Panc1 (cell line): ENCODE results near the gene SERINC3.

Experiments used
- POLR2AphosphoS5 ChIP-seq: IDR thresholded peaks from 2 replicates; pipeline ENCODE4 v1.6.1; 2012; ENCODE audit warnings: mild to moderate bottlenecking, low read depth, low read length, moderate library complexity
- SIN3A ChIP-seq: IDR thresholded peaks from 2 replicates; pipeline ENCODE4 v1.6.1; 2012; ENCODE audit warnings: low read depth, mild to moderate bottlenecking, low read length, moderate library complexity, borderline replicate concordance; ENCODE audit not compliant: insufficient read depth
- TCF7L2 ChIP-seq: IDR thresholded peaks from 2 replicates; pipeline ENCODE4 v1.6.1; 2011; ENCODE audit warnings: mild to moderate bottlenecking, low read depth, low read length, inconsistent platforms
- TF ChIP-seq, protein P1 (sequence below): fragments of 450-650 bp; IDR thresholded peaks from 2 replicates; pipeline ENCODE4 v1.5.1; 2017; ENCODE audit warnings: mild to moderate bottlenecking
- TF ChIP-seq, protein P2 (sequence below), 2 experiments: IDR thresholded peaks; 2 replicates each; pipeline ENCODE4 v1.6.1; 2011 to 2012; ENCODE audit warnings: low read depth in 2 of 2, control low read depth in 1 of 2, low read length in 1 of 2, mild to moderate bottlenecking in 1 of 2, moderate library complexity in 1 of 2; ENCODE audit not compliant: insufficient read depth in 1 of 2

DNA sequence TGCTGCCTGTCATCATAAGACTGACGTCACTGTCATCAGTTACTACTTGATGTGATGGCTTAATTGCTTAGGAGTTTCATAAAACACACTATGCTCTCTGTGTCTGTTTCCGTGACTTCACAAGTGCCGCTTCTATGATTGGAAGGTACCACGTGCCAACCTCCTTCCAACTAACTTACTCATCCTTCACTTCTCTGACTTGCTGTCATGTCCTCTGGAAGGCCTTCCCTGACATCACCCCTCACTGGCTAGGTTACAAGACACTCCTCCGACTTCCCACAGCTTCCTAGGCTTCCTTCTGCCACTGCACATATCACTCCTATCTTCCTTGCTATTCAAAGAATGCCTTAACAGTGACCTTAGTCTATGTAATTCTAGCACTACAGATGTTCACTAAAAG is 20.4 kb downstream of the SERINC3 start:
- TF ChIP-seq, protein P1, sequence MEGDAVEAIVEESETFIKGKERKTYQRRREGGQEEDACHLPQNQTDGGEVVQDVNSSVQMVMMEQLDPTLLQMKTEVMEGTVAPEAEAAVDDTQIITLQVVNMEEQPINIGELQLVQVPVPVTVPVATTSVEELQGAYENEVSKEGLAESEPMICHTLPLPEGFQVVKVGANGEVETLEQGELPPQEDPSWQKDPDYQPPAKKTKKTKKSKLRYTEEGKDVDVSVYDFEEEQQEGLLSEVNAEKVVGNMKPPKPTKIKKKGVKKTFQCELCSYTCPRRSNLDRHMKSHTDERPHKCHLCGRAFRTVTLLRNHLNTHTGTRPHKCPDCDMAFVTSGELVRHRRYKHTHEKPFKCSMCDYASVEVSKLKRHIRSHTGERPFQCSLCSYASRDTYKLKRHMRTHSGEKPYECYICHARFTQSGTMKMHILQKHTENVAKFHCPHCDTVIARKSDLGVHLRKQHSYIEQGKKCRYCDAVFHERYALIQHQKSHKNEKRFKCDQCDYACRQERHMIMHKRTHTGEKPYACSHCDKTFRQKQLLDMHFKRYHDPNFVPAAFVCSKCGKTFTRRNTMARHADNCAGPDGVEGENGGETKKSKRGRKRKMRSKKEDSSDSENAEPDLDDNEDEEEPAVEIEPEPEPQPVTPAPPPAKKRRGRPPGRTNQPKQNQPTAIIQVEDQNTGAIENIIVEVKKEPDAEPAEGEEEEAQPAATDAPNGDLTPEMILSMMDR = no peak
- no peak for TF ChIP-seq TCF7L2
- no peak for TF ChIP-seq SIN3A
- TF ChIP-seq POLR2AphosphoS5 = no peak
- TF ChIP-seq, protein P2, sequence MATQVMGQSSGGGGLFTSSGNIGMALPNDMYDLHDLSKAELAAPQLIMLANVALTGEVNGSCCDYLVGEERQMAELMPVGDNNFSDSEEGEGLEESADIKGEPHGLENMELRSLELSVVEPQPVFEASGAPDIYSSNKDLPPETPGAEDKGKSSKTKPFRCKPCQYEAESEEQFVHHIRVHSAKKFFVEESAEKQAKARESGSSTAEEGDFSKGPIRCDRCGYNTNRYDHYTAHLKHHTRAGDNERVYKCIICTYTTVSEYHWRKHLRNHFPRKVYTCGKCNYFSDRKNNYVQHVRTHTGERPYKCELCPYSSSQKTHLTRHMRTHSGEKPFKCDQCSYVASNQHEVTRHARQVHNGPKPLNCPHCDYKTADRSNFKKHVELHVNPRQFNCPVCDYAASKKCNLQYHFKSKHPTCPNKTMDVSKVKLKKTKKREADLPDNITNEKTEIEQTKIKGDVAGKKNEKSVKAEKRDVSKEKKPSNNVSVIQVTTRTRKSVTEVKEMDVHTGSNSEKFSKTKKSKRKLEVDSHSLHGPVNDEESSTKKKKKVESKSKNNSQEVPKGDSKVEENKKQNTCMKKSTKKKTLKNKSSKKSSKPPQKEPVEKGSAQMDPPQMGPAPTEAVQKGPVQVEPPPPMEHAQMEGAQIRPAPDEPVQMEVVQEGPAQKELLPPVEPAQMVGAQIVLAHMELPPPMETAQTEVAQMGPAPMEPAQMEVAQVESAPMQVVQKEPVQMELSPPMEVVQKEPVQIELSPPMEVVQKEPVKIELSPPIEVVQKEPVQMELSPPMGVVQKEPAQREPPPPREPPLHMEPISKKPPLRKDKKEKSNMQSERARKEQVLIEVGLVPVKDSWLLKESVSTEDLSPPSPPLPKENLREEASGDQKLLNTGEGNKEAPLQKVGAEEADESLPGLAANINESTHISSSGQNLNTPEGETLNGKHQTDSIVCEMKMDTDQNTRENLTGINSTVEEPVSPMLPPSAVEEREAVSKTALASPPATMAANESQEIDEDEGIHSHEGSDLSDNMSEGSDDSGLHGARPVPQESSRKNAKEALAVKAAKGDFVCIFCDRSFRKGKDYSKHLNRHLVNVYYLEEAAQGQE (IDR thresholded peaks at IDR 0.05; ENCODE audit: insufficient read depth in 1 of 2, low read depth in 2 of 2, low read length in 1 of 2) = no peak
